MCF 10A (cell line): Measurements from ENCODE around the gene SDSL. TPM values are rescaled to one million over a fixed set of nuclear protein-coding genes. Genes with fewer than 3 reads are reported as not detected.

Experiments
- BruUV-seq: library from RNA; stranded (reverse); fragments of 400-500 nt; replicated peaks from 2 replicates; lab custom pipeline; 2021; lab: Mats Ljungman, UMichigan
- CTCF ChIA-PET: fragments of 300-600 bp; sonication (Branson Sonifier 250); formaldehyde crosslinking; extraction: SDS; loops from one replicate; lab custom pipeline; 2021; ENCODE audit warnings: antibody characterized with exemption, inconsistent platforms; lab: Yijun Ruan, JAX
- POLR2A ChIA-PET: fragments of 300-600, 350-650 bp; sonication (Branson Sonifier 250); formaldehyde crosslinking; extraction: SDS; loops from one replicate; lab custom pipeline; 2020; ENCODE audit warnings: antibody characterized with exemption, inconsistent platforms; lab: Yijun Ruan, JAX
- DNase-seq: peaks from one replicate; pipeline ENCODE4 v3.0.0-alpha.2; 2018; ENCODE audit not compliant: unreplicated experiment
- H3K27ac Mint-ChIP-seq: one replicate; pipeline ENCODE4 v1.8.0; 2022; ENCODE audit warnings: mild to moderate bottlenecking, low read depth, mixed read lengths; ENCODE audit not compliant: unreplicated experiment
- H3K27me3 Mint-ChIP-seq: one replicate; pipeline ENCODE4 v1.8.0; 2022; ENCODE audit warnings: mixed read lengths; ENCODE audit not compliant: insufficient read depth, unreplicated experiment
- H3K36me3 Mint-ChIP-seq: one replicate; pipeline ENCODE4 v1.8.0; 2022; ENCODE audit warnings: mild to moderate bottlenecking, moderate library complexity, mixed read lengths; ENCODE audit not compliant: insufficient read depth, unreplicated experiment
- H3K4me1 Mint-ChIP-seq: one replicate; pipeline ENCODE4 v1.8.0; 2022; ENCODE audit warnings: mixed read lengths; ENCODE audit not compliant: insufficient read depth, unreplicated experiment
- H3K4me3 Mint-ChIP-seq: one replicate; pipeline ENCODE4 v1.8.0; 2022; ENCODE audit warnings: mild to moderate bottlenecking, moderate library complexity, mixed read lengths; ENCODE audit not compliant: unreplicated experiment
- H3K9me3 Mint-ChIP-seq: one replicate; pipeline ENCODE4 v1.8.0; 2022; ENCODE audit warnings: mixed read lengths; ENCODE audit not compliant: unreplicated experiment
- CTCF ChIP-seq: fragments of 200-600 bp; IDR thresholded peaks from one replicate; pipeline ENCODE4 v1.8.0; 2022; ENCODE audit warnings: antibody characterized with exemption, mild to moderate bottlenecking; ENCODE audit not compliant: unreplicated experiment
- intact Hi-C: fragments of 100-400 bp; cut with micrococcal nuclease; formaldehyde crosslinking; loops from 2 replicates; pipeline ENCODE4 v1.14.1; 2022
- total RNA-seq: library from RNA; stranded (reverse); gene quantifications from 2 replicates; pipeline ENCODE4 v1.2.3, GENCODE V29; 2022

The SDSL gene
- total RNA-seq, 1 experiment from 2014 or later = 21.1 TPM

GRCh38 chr12:113448873-113449272, 26.7 kb downstream of the SDSL start:
- ChIA-PET CTCF (no interaction called here), POLR2A (no interaction called here)
- Mint-ChIP-seq H3K9me3 (no peaks in the 10 kb centered on the region), H3K27ac (no peak overlapping the region), H3K4me3 (no peak overlapping the region), H3K4me1 (no peaks in the 10 kb centered on the region), H3K36me3 (no peaks in the 10 kb centered on the region), H3K27me3 (peaks cover 15% of the 10 kb centered on the region)
- no peak for TF ChIP-seq CTCF
- no peak for DNase-seq
- intact Hi-C loops = no loop called here
- BruUV-seq = no TSS peak

- no peaks in the 10 kb centered on the region for H3K9me3 Mint-ChIP-seq
- no peak overlapping the region for H3K27ac Mint-ChIP-seq
- no peak for DNase-seq
- H3K36me3 Mint-ChIP-seq = no peaks in the 10 kb centered on the region
- BruUV-seq = no TSS peak
- no peak for TF ChIP-seq CTCF
- no peak overlapping the region for H3K4me3 Mint-ChIP-seq
- ChIA-PET POLR2A (no interaction called here), CTCF (no interaction called here)
- intact Hi-C loops = no loop called here
- no peaks in the 10 kb centered on the region for H3K4me1 Mint-ChIP-seq
- peaks cover 15% of the 10 kb centered on the region for H3K27me3 Mint-ChIP-seq
Measured at GRCh38 chr12:113449299-113449698, 27.1 kb downstream of the SDSL start.

- H3K36me3 Mint-ChIP-seq = no peaks in the 10 kb centered on the region
- intact Hi-C loops = no loop called here
- H3K4me1 Mint-ChIP-seq = no peaks in the 10 kb centered on the region
- no peaks in the 10 kb centered on the region for H3K9me3 Mint-ChIP-seq
- no TSS peak for BruUV-seq
- CTCF ChIA-PET = no interaction called here
- POLR2A ChIA-PET = no interaction called here
- no peak overlapping the region for H3K4me3 Mint-ChIP-seq
- TF ChIP-seq CTCF = no peak
- H3K27ac Mint-ChIP-seq = no peak overlapping the region
- no peak for DNase-seq
- H3K27me3 Mint-ChIP-seq = peaks cover 15% of the 10 kb centered on the region
Measured at GRCh38 chr12:113449839-113450238, 27.7 kb downstream of the SDSL start.

GRCh38 chr12:113452458-113452857, 30.3 kb downstream of the SDSL start:
- no peak for TF ChIP-seq CTCF
- Mint-ChIP-seq H3K4me3 (no peak overlapping the region), H3K36me3 (no peaks in the 10 kb centered on the region), H3K27me3 (peaks cover 27% of the 10 kb centered on the region), H3K27ac (no peak overlapping the region), H3K4me1 (no peaks in the 10 kb centered on the region), H3K9me3 (no peaks in the 10 kb centered on the region)
- no peak for DNase-seq
- CTCF ChIA-PET = interaction anchor here (0.6 to 2.7 kb wide), 6 partner anchors 10 to 634 kb away, joined by 3 to 19 read pairs (median 4); no protein-coding TSS in a partner anchor
- BruUV-seq = no TSS peak
- intact Hi-C loops = no loop called here
- POLR2A ChIA-PET = no interaction called here
